Left lung (tissue), 10 donors: ENCODE data around the gene VPS52. TPM values are rescaled to one million over a fixed set of nuclear protein-coding genes. Genes with fewer than 3 reads are reported as not detected.

Experiments
- ATAC-seq: fragments of 200-7000 bp; cut with Tn5 transposase; one replicate; pipeline ENCODE4 v1.9.1; 2020; ENCODE audit warnings: moderate library complexity
- DNase-seq, 4 donors: peaks; one replicate each; pipeline ENCODE4 v3.0.0-alpha.2; 2013 to 2020
- H3K27ac ChIP-seq, 2 donors: fragments of 200-600 bp; sonication (generic) in 1 of 2; one replicate each; pipeline versions ENCODE4 v1.5.0 to v1.8.0; 2020 to 2021
- H3K27me3 ChIP-seq, 2 donors: fragments of 200-600 bp; sonication (generic) in 1 of 2; one replicate each; pipeline versions ENCODE4 v1.5.0 to v1.8.0; 2020 to 2021
- H3K36me3 ChIP-seq, 2 donors: fragments of 200-600 bp; sonication (generic) in 1 of 2; one replicate each; pipeline versions ENCODE4 v1.5.0 to v1.8.0; 2020 to 2021
- H3K4me1 ChIP-seq, 2 donors: fragments of 200-600 bp; one replicate each; pipeline ENCODE4 v1.8.0; 2021
- H3K4me3 ChIP-seq, 2 donors: fragments of 200-600 bp; sonication (generic) in 1 of 2; one replicate each; pipeline versions ENCODE4 v1.5.0 to v1.8.0; 2020 to 2021; ENCODE audit warnings: mild to moderate bottlenecking in 1 of 2
- H3K9me3 ChIP-seq, 2 donors: fragments of 200-600 bp; sonication (generic) in 1 of 2; one replicate each; pipeline versions ENCODE4 v1.5.0 to v1.8.0; 2020 to 2021
- CTCF ChIP-seq, 2 donors: fragments of 200-600 bp; sonication (generic) in 1 of 2; IDR thresholded peaks; one replicate each; pipeline versions ENCODE4 v1.5.0 to v1.8.0; 2021; ENCODE audit warnings: antibody characterized with exemption in 2 of 2
- intact Hi-C, 2 donors: fragments of 100-400 bp; cut with DNase I; formaldehyde crosslinking; loops; one replicate each; pipeline versions ENCODE4 v1.11.2 to v1.14.2; 2022
- polyA plus RNA-seq, 6 donors: library from polyadenylated mRNA; unstranded; fragments of 120-200 nt; gene quantifications; one replicate each; pipeline ENCODE4 v1.2.1, GENCODE V29; 2013; ENCODE audit not compliant: insufficient read length in 6 of 6
- total RNA-seq, 2 donors: library from RNA; stranded (reverse); fragmentation: NEBNext Ultra II Directional; extraction: Animal tissue kit (Norgen Biotek cat#: 25700); gene quantifications; one replicate each; pipeline ENCODE4 v1.2.1, GENCODE V29; 2021
- donor health status: DM: no; HTN: yes; CAD: no.
- donor health status: DM: no; HTN: no; CAD: no.

VPS52 gene
- total and polyA plus RNA-seq, 8 donors, result 46.2 to 92.5 (median 84.7) TPM

GRCh38 chr6:33316603-33317418 is 45.1 kb upstream of the VPS52 start:
- peak overlapping the region; percentile 53 to 68 for H3K4me3 ChIP-seq
- no peaks in the 10 kb centered on the region for H3K9me3 ChIP-seq

GRCh38 chr6:33315793-33316602 is 44.3 kb upstream of the VPS52 start:
- H3K4me1 ChIP-seq, result peaks cover 25 to 73% of the 10 kb centered on the region in 2 donors
- intact Hi-C loops, result loop anchor here in 1 of 2 donors (10.0 kb wide), 1 partner anchor 99 kb away; the partner anchor contains the start of genes CUTA and PHF1
- ATAC-seq, result no peak

More at GRCh38 chr6:33316603-33317418, 45.1 kb upstream of the VPS52 start:
- Histone ChIP-seq H3K27ac (peak overlapping the region; percentile 85 to 86), H3K27me3 (no peaks in the 10 kb centered on the region), H3K36me3 (peaks cover 0 to 39% of the 10 kb centered on the region in 2 donors), H3K4me1 (peaks cover 31 to 73% of the 10 kb centered on the region in 2 donors)
- no peak for ATAC-seq
- TF ChIP-seq CTCF (IDR thresholded peaks at IDR 0.05), result no peak
- DNase-seq, result peak in 1 of 4 donors; percentile 81
- intact Hi-C loops, result loop anchor here in 1 of 2 donors (10.0 kb wide), 1 partner anchor 98 kb away; the partner anchor contains the start of genes CUTA and PHF1

GRCh38 chr6:33314943-33315792 is 43.5 kb upstream of the VPS52 start:
- peak; percentile 10 for ATAC-seq
- peaks cover 0 to 41% of the 10 kb centered on the region in 2 donors for H3K36me3 ChIP-seq
- peak overlapping the region; percentile 81 to 97 for H3K4me3 ChIP-seq
- intact Hi-C loops, result loop anchor here in 1 of 2 donors (10.0 kb wide), 1 partner anchor 100 kb away; the partner anchor contains the start of genes CUTA and PHF1
- no peaks in the 10 kb centered on the region for H3K9me3 ChIP-seq
- TF ChIP-seq CTCF (IDR thresholded peaks at IDR 0.05), result no peak
- peak overlapping the region; percentile 97 to 100 for H3K27ac ChIP-seq
- H3K27me3 ChIP-seq, result no peaks in the 10 kb centered on the region
- peak in 3 of 4 donors; percentile 32 to 91 (median 72) for DNase-seq
- H3K4me1 ChIP-seq, result peaks cover 20 to 73% of the 10 kb centered on the region in 2 donors

More at GRCh38 chr6:33315793-33316602, 44.3 kb upstream of the VPS52 start:
- Histone ChIP-seq H3K4me3 (no peak overlapping the region), H3K9me3 (no peaks in the 10 kb centered on the region), H3K27ac (peak overlapping the region in 1 of 2 donors; percentile 100), H3K36me3 (peaks cover 0 to 41% of the 10 kb centered on the region in 2 donors), H3K27me3 (no peaks in the 10 kb centered on the region)
- DNase-seq, result no peak
- no peak for TF ChIP-seq CTCF (IDR thresholded peaks at IDR 0.05)

- Histone ChIP-seq H3K4me1 (peaks cover 20 to 72% of the 10 kb centered on the region in 2 donors), H3K27me3 (no peaks in the 10 kb centered on the region), H3K36me3 (peaks cover 0 to 41% of the 10 kb centered on the region in 2 donors), H3K9me3 (no peaks in the 10 kb centered on the region), H3K27ac (peak overlapping the region; percentile 97 to 100), H3K4me3 (peak overlapping the region; percentile 81 to 97)
- DNase-seq (peak in 3 of 4 donors; percentile 63 to 87 (median 84)), ATAC-seq (peak; percentile 45)
- intact Hi-C loops, result loop anchor here in 1 of 2 donors (10.0 kb wide), 1 partner anchor 100 kb away; the partner anchor contains the start of genes CUTA and PHF1
- TF ChIP-seq CTCF (IDR thresholded peaks at IDR 0.05), result no peak
Observed at GRCh38 chr6:33314515-33314942, 42.9 kb upstream of the VPS52 start.
